Measurements from ENCODE around the gene OBSCN.
"Not testable (repeated sequence)": the region's sequence is repeated elsewhere in the genome, so short reads cannot be mapped to it uniquely, and the experiment has no call there.

Gene OBSCN

GRCh38 chr1:228265167-228265566, 57.3 kb downstream of the OBSCN start:
- peak; percentile 81 for DNase-seq

- DNase-seq = no peak
Observed at GRCh38 chr1:228267962-228268880, 60.4 kb downstream of the OBSCN start.

GRCh38 chr1:228268881-228269265, 61.0 kb downstream of the OBSCN start:
- DNase-seq = no peak

- DNase-seq = not testable (repeated sequence)
Observed at GRCh38 chr1:228269431-228269830, 61.6 kb downstream of the OBSCN start.

GRCh38 chr1:228270032-228270431, 62.2 kb downstream of the OBSCN start:
- no peak for DNase-seq

- no peak for DNase-seq
Observed at GRCh38 chr1:228271701-228272251, 63.9 kb downstream of the OBSCN start.

- DNase-seq = no peak
Observed at GRCh38 chr1:228272331-228272791, 64.5 kb downstream of the OBSCN start.

GRCh38 chr1:228272831-228273571, 65.2 kb downstream of the OBSCN start:
- DNase-seq = no peak

- DNase-seq = no peak
Observed at GRCh38 chr1:228273720-228274451, 66.0 kb downstream of the OBSCN start.

- no peak for DNase-seq
Observed at GRCh38 chr1:228274452-228275178, 66.8 kb downstream of the OBSCN start.

GRCh38 chr1:228275179-228275429, 67.3 kb downstream of the OBSCN start:
- DNase-seq = no peak

GRCh38 chr1:228275430-228276173, 67.8 kb downstream of the OBSCN start:
- DNase-seq = no peak

GRCh38 chr1:228276174-228276831, 68.5 kb downstream of the OBSCN start:
- DNase-seq = no peak

- DNase-seq = no peak
Observed at GRCh38 chr1:228276901-228277490, 69.2 kb downstream of the OBSCN start.

- no peak for DNase-seq
Observed at GRCh38 chr1:228277491-228278431, 69.9 kb downstream of the OBSCN start.

- DNase-seq = no peak
Observed at GRCh38 chr1:228278432-228278941, 70.6 kb downstream of the OBSCN start.

- no peak for DNase-seq
Observed at GRCh38 chr1:228279011-228279721, 71.3 kb downstream of the OBSCN start.

- DNase-seq = no peak
Observed at GRCh38 chr1:228279722-228280105, 71.9 kb downstream of the OBSCN start.
